DMS114 treated with DMSO at 0.1 percent for 48 hours (cell line): ENCODE results near the gene EPS8.

Source experiments
- DNase-seq: peaks from one replicate; lab custom pipeline; 2025; ENCODE audit not compliant: unreplicated experiment; lab: John Stamatoyannopoulos, UW

EPS8 gene

DNA sequence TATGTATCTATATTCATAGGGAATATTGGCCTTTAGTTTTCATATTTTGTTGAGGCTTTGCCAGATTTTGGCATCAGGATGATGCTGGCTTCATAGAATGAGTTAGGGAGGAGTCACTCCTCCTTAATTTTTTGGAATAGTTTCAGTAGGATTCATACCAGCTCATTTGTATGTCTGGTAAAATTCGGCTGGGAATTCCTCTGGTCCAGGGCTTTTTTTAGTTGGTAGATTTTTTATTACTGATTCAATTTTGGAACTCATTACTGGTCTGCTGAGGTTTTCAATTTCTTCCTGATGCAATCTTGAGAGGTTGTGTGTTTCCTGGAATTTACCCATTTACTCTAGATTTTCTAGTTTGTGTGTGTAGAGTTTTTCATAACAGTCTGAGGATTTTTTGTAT, 175.2 kb downstream of the EPS8 start:
- DNase-seq = no peak

DNA sequence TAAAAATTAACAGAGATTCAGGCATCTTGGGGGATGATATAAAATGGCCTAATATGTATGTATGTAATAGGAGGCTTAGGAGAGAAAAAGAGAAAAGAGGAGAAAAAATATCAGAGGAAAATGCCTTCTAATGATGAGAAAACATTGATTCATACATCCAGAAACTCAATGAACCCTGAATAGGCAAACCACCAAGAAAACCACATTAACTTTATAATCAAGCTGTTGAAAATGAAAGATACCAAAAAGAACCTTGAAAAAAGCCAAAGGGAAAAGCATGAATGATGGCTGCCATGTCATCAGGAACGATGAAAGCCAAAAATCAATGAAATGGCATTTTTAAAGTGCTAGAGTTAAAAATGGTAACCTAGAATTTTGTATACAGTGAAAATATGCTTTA, 180.2 kb downstream of the EPS8 start:
- DNase-seq = no peak

DNA sequence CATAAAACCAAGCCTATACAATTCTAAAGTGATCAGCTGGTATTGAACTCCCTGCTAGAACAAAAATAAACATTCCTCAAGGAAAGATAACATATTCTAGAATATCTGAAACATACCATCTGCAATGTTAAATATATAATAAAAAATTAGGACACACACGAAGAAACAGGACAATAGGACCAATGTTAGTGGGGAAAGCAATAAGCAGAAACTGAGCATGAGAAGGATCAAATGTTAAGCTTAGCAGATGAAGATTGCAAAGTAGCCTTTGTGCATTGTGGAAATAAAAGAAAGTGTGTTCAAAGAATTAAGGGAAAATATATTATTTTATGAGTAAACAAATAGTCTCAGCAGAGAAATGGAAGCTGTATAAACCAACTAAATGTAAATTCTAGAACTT, 180.8 kb downstream of the EPS8 start:
- DNase-seq = no peak

DNA sequence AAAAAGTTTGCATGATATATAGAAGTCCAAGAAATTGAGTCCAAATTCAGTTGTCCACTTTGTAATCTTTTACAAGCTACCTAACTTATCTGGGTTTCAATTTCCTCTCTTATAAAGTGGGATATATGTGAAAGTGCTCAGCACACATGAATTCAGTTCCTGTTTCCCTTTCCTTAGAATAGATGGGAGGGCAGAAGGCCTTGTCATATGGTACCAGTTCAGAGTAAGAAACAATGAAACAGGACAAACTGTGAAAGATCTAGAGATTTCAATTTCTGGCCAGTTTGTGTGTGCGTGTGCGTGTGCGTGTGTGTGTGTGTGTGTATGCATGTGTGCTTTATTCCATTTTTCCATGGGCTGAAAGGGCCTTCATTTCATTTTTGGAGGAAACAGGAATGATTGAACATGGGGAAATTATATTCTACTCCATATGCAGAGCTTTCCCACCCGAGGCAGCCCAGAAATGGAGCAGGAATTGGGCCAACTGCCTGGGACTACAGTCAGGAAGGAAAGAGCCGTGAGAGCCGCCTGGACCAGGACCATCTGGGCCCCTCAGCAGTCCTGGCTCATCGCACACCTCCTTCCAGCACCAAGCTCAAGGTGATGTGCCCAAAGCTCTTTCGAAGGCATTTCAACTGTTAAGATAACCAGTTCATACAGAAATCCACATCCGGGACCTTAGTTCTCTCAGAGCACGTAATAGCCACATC, 183.2 kb downstream of the EPS8 start:
- DNase-seq = no peak

DNA sequence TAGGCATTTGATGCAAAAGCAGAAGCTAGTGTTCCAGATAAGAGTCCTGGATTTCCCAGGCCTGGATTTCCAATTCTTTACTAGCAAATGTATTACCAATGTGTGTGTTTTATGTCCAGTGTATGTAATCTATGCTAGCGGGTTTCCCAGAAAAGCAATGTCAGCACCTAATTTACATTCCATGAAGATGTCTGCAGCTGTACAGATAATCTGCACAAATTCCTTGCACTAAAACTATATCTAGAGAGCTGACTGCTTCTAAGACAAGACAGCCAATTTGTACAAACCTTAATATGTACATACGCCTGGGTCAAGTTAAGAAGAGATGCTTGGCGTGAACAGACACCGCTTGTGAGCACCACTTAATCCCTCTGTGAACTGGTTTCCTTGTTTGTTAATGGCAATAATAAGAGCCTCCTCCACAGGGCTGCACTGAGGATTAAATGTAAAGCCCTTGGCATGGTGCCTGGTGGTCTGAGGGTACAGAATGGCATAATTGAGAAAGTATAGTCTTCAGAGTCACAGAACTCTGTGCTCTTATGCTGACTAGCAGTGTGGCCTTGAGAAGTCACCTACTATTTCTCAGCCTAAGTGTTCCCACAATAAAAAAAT, 185.6 kb downstream of the EPS8 start:
- DNase-seq = no peak

DNA sequence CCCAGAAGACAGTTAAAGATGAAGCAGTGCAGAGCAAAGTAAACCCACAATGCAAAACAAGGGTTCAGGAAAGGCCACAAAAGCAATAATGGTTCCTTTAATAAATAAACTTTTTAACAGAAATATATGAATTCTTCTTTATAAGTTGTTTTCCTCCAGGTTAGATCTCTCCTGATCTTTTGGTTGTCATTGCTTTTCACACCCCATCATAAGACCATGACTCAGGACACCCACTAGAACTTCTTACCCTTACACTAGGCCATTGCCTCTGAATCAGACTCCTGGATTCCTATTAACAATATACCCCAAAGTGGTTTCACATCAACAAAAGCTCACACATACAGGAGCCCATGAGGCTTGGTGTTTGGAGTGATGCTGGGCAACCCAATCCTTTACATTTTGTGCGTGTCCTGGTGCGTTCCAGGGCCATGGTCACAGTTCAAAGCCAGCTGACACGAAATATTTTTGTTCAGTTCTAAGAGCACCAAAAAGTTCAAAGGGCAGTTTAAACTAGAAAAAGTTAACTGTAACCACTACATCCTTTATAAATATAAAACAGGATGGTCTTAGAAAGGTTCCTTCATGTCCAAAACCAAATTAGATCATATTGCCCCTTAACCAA, 187.0 kb downstream of the EPS8 start:
- DNase-seq = no peak

DNA sequence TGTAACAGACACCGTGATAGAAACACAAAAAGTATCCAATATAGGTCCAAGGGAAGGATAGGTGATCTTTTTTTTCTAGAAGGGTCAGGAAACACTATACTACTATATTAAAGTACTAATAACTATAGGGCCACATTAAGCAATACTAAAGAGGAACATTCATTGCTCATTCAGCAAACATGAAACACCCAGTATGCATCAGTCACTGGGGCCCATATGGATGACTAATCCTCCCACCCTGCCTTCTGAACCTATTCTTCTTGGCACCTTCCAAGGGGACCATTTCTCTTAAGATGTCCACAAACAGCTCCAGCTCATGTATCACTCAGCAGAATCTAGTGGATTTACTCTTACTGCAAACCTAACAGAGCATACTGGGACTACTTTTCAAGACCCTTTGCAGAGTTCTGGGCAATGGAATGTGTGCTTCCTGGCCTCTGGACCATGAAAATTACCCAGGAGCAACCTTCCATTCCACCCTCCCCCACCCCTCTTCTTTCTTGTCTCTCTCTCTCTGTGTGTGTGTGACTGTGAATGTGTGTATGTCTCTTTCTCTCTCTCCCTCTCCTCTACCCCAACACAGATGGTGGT, 187.9 kb downstream of the EPS8 start:
- DNase-seq = no peak

DNA sequence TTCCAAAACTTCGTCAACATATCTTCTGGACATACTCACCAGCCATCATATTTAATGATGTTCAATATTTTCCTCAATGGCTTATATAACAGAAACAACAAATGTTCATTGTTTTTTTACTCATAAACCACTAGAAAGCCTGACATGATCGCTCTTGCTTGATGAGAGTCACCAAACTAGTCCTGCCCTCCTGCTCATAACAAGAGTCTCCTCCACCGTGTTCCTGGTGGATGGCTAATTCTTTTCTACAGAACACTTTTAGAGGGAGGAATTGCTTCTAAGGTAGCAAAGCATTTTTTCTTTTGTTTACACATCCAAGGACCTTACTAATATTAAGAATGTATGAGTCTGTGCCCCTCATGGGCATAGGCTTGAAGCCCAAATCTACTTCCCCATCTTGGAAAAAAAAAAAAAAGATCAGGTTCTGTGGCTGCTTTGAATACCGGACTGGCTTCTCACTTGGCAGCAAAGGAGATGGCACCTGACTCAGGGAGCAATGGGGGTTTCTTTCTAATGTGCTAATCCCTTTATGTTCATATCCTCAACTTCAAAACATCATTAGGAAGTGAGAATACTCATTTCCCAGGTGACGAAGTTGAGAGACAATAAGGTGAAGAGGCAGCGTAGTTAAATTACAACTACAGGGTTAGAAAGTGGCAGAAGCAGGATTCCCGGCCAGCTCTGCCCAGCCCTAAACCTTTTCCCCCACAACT, 188.8 kb downstream of the EPS8 start:
- DNase-seq = no peak

DNA sequence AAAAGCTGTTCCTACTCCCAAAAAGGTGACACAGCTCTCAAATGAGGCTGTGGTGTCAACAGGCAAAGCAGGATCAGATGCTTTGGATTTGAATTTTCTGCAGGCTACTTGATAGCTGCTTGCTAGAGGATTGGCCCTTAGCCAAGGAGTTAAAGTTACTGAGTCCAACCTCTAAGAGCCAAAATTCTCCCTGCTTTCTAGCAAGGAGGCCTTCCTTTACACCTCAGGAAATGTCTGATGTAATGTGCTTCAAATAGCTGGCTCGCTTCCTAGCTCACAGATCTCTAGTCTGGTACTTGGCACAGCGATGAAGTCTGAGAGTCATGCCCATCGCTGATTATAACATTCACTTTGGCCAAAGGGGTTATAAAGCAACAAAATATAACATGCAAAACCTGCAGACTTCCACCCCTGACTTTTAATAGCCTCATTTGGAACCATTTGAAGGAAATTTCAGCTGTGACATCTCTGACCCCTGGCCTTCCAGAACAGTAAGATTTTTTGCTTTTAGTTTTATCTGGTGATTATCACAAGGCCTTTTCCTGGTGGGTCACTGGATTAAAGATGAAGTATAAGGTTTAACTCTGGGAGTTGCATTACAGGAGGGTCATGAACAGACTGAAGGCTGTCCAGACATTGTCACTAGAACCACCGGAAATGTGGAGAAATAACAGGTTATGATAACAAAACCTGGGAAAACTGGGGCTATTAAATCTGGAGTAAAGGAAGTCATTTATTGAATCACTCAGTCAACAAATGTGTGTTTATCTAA, 189.7 kb downstream of the EPS8 start:
- DNase-seq = no peak

DNA sequence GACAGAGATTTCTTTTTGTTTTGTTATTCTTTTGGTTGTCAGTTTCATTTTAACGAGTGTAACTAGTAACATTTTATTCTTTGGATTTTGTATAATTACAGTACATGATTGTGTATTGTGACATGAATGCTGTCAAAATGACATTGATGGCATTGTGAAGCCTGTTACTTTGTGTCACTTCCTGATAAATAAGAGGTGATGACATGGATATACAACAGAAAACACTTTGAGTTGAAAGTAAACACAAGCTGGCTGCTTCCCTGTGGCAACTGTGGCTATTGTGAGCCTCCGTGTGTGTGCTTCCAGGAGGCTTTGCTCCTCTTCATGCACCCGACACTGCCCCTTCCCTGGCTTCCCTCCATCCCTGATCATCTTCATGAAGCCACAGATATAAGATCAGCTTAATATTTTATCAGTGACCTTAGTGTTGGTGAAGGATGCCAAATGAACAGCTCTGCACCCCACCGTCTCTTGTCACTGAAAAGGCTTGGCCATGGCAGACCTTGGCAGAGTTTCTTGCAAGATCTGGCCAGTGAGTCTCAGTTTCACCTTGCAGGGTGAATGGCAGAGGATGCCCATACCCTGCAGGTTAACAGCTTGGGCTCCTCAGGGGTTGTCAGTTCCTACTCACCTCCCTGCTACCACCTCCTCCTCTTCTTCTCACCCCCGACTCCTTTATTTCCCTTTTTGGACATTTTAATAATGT, 191.9 kb downstream of the EPS8 start:
- DNase-seq = no peak

DNA sequence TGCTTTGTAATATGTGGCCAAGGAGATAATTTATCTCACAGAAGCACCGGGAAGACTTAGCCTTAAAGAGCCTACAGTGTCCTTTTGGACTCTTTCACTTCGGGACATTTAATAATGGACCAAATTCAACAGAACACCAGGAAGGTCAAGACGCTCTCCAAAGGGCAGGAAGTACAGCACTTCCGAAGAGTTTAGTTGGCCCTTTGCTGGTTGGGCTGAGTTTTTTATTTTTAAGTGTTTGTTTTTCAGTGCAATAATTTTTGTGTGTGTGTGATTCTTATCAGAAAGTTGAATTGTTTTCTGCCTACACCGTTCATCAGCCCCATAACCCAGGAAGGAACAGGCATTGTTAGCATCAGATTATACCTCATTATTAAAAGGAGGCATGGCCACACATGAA, 193.0 kb downstream of the EPS8 start:
- no peak for DNase-seq

DNA sequence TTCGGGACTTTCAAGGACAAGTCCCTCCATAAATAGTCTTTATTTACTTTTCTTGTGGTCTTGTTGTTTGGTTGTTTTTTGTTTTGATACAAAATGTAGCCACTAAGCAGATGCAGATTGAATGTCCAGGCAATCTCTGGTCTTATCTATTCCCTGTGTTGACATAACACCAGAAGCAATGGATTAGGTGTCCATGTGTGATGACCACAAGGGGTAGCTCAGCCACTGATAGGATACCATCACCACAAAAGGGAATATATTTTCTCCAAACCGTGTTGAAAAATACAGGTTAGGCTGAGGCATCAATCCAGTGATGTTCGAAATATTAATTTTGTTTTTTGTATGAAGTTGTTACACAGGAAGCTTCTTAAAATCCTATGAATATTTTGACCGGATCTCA, 196.3 kb downstream of the EPS8 start:
- DNase-seq = no peak

DNA sequence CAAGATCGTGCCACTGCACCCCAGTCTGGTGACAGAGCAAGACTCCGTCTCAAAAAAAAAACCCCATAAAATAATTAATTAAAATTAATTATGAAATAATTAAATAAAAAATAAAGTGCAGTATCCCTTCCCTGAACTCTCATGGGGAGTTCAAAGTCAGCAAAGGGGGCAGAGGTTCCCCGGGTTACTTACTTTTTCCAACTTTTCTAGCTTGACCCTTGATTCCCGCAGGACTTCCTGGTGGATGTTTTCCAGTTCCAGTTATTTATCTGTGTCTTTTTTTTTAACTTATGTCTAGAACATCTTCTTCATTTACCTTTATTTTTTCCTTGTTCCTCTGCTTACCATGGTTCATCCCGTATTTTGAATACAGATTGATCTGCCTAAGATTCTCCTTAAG, 197.4 kb downstream of the EPS8 start:
- DNase-seq = no peak

DNA sequence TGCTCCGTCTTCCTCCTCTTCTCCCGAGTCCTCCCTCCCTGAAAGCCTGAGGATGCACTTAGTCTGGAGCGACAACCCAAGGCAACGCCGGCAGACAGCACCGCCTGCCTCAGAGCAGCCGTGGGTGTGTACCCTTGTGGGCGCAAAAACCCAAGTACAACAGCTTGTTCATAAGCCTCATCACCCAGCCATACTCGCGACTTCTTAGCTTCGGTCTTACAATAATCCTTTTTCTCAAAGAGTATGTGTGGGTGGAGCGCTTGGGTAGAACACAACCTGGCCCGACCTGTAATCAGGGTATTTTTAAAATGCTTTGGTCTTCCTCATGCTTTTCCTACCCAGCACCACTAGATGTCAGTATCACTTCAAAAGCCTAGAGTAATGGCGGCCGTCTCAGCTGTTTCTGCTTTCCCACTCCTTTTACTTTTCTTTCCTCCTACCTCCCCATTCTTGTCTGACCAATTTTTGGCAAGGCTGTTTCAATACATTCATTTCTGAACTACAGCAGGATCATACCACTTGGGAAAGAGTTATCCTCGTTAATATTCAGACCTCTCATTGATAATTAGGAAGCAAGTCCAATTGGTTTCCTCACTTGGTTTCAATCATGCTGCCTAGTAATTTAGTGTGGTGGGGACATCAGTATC, 198.9 kb downstream of the EPS8 start:
- peak; percentile 85 for DNase-seq

DNA sequence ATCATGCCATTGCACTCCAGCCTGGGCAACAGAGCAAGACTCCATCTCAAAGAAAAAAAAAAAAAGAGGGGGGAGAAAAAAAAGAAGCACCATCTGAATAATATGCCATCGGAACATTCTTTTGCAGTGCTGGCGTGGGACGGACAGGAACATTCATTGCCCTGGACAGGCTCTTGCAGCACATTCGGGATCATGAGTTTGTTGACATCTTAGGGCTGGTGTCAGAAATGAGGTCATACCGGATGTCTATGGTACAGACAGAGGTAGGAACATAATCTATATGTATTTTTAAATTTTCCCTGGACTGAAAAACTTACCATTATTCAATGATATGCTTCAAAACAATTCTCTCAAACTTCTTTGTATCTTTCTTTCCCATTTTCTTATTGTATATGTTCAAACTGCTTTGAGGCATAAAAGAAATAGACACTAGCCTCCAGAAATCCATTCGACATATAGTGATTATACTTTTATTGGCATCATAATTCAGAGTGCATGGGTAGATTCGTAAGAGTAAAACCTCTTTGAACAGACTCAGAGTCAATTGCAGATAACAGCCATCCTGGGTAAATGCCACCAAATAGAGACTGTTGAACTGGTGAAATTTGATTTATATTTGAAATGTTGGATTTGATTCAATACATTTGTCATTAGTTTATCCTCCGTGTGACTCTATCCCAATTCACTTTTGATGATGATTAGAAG, 199.7 kb downstream of the EPS8 start:
- no peak for DNase-seq

DNA sequence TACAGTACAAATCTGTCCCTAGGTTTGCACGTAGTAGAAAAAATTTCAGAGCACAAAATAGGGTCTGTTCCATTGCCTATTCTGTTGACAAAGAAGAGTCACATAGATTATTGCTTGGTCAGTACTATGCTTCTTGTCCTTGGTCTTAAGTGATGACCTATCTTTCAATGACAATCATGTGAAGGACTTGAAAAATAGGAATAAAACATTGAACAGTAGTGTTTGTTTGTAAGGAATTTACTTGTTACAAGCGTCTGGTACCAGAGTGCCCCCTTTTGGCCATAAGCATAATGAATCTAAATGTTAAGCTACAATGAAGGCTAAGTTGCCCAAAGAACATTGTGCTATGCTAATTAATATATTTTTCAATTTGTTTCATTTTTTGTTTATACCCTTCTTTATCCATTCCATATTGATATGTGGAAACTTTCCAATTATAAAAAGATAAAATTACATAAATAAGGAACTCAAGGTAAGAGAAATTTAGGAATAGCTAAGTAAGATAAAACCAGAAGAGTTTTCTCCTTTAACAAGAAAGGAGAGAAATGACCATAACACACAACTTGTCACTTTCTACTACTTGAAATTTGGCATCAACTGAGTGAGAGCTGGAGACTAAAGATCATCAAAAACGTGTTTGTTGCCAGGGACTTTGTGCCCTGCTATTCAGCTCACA, 204.7 kb downstream of the EPS8 start:
- DNase-seq = no peak

DNA sequence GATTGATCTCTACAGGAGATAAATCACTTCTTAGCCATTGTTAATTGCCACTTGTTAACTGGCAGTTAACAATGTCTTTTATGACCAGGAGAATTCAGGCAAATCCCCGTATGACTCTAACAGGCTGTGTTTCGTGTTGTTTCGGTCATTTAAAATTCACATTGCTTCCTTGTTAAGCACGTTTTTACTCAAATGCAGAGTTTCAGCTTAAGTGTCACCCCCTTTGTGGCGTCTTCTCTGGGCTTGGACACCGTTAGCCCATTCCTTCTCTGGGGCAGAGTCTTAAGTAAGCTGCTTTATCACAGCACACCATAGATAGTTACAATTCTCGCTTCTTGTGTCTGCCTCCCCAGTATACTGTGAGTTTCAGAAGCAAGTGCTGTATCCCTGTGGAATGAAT, 205.4 kb downstream of the EPS8 start:
- DNase-seq = no peak

DNA sequence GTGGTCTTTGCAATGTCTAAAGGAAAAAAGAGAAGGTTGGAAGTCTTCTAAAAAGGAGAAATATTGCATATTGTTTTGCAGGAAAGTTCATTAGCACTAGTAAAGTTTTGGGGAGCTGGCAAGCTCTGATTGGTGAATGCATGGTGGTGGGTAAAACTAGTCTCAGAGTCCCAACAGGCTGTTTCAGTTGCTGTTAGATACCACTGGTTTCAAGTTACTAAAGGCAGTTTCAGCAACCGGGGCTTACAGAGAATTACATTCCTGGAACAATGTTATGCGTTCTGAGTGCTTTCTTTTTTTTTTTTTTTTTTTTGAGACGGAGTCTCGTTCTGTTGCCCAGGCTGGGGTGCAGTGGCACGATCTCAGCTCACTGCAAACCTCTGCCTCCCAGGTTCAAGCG, 208.2 kb downstream of the EPS8 start:
- DNase-seq = no peak

DNA sequence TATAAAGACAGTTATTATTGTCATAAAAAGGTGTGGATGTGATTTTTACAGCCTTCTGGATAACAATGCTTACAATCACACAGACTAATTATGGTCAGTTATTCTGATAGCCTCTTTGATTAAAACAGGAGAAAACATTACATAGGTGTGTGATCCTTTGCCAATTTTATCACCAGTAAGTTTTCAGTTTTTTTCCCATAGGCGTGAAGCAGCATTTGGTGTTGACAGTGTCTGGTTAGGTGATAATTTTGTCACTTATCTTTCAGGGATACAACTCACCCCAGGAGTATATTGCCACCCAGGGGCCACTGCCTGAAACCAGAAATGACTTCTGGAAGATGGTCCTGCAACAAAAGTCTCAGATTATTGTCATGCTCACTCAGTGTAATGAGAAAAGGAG, 208.8 kb downstream of the EPS8 start:
- no peak for DNase-seq
